ENCODE measurements around the gene VLDLR.

Gene VLDLR

DNA sequence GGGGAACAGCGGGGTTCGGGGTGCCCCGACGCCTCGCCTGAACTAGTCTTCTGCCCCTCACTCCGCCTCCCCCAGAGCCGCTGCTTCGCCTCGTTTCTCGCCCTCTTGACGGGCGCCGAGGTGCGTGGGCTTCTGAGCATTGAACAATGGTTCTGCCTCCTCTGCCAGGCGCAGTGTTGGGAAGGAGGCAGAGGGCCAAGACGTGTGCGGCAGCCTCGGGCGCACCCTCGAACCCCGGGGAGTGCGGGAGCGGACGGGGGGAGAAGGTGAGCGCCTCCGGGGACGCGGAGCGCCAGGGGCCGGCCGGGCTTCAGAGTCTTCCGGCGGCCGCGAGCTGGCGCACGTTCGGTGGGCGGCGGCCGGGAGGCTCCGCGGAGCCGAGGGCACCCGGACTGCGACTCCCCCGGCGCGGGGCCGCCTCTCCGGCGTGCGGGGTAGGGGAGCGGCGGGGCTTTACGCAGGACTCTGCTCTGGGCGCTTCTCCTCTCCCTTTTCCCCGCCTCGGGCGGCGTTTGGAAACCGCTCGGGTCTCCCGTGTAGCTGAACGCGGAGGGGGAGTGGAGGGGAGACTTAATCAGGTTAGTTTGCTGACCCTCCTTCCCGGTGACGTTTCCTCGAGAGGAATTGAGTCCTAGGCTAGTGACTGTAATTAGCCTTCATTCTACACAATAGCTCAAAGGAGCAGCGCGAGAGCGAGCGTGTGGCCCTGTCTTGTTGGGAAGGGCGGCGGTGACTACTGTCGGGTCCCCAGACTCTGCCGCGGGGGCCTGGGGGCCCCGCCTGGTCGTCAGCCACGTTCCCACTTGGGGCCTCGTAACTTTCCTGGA lies 1.1 kb downstream of the VLDLR start:
- peak; percentile 71 for DNase-seq

- no peak for DNase-seq
Measured at GRCh38 chr9:2623288-2624050, 1.9 kb downstream of the VLDLR start.

GRCh38 chr9:2624051-2624682 lies 2.6 kb downstream of the VLDLR start:
- no peak for DNase-seq

- no peak for DNase-seq
Measured at GRCh38 chr9:2625427-2625826, 3.8 kb downstream of the VLDLR start.

DNA sequence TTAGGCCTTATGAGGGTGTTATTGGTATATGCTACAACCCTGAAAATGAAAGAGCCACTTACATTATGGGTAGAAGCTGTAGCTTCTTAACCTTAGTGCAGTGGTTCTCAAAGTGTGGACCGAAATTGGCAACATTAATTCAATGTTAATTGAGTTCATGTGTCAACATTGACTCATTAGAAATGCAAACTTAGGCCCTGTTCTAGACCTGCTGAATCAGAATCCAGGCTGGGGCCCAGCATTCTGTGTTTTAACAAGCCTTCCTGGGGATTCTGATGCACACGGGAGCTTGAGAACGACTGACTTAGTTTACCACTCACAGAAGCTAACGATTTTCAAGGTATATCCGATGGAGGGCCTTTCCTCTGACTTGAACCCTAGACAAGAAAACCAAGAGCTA lies 7.3 kb downstream of the VLDLR start:
- DNase-seq, result no peak

GRCh38 chr9:2630158-2630557 lies 8.6 kb downstream of the VLDLR start:
- no peak for DNase-seq

GRCh38 chr9:2631263-2631662 lies 9.7 kb downstream of the VLDLR start:
- DNase-seq, result no peak

GRCh38 chr9:2634153-2634552 lies 12.6 kb downstream of the VLDLR start:
- no peak for DNase-seq

DNA sequence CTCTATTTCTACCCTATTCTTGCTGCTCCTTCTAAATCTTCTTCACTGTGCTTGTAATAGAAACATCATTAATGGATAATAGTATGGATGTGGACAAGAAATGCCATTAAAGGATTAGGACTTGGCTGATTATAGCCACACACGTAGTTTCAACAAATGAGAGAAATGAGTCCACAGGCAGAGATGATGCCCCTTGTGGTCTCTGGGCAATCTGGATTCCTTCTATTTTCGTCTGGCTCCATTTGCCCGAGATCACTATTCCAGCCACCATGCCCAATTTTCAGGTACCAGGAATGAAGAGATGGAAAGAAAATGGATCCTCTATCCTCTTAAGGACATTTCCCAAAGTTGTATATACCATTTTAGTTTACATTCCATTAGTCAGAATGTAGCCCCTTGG lies 13.2 kb downstream of the VLDLR start:
- DNase-seq, result no peak

GRCh38 chr9:2635922-2636321 lies 14.3 kb downstream of the VLDLR start:
- DNase-seq, result no peak

DNA sequence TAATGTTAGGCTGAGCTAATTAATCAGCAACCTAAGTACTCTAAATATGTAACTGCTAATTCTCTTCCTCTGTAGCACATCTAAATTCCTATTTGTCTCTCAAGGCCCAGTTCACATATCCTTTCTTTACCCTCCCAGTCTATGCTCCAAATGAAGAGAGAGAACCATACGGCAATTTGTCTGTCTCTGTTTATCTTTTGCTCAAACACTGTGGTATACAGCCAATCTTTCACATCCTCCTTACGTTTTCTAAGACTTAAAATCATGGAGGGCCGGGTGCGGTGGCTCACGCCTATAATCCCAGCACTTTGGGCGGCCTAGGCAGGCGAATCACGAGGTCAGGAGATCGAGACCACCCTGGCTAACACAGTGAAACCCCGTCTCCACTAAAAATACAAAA lies 15.8 kb downstream of the VLDLR start:
- DNase-seq, result no peak

- no peak for DNase-seq
Measured at GRCh38 chr9:2638871-2639673, 17.5 kb downstream of the VLDLR start.

DNA sequence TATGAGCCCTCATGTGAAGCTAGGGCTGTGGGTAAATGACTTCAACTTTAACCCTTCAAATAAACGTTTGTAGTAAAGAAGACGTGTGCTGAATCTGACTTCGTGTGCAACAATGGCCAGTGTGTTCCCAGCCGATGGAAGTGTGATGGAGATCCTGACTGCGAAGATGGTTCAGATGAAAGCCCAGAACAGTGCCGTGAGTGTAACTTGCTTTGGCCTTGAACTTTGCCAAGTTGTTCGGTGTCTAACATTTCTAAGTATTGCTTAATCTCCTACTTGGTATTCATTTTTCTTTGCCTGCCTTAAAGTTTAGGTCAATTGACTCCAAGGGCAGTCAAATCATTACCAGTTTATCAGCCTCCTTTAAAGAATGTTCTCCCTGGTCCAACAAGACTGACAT lies 18.2 kb downstream of the VLDLR start:
- DNase-seq, result no peak

DNA sequence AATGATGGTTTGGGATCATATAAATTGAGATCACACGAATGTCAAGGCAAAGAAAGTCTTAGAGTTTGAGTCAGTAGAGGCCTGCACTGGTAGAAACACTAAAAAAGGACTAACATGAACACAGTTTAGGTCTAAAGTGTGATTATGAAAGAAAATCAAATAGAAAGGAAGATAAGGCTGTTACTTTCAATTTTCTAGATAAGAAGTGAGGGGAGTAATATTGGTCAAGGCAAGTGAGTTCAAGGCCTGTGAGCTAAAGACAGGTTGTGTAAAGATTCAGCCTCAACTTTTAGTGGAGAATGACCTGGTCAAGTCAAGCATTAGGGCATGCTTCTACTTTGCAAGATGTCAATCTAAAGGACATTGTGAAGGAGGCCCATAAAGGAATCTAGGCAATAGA lies 19.0 kb downstream of the VLDLR start:
- DNase-seq, result no peak

DNA sequence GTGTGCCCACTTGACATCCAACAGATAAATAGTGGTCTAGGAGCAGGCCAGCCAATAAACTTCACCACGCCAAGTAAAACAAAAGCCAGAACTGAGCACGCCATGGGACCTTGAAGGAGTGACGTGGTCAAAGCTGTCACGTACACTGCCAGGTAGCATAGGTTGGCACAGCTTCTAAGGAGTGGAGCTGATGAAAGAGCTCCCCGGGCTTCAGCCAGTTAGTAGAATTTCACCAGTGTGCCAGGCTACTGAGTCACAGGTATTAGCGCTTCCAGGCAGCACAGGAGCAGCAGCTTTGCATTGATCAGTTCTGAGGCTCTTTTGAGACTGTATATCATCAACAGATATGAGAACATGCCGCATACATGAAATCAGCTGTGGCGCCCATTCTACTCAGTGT lies 19.4 kb downstream of the VLDLR start:
- no peak for DNase-seq

DNA sequence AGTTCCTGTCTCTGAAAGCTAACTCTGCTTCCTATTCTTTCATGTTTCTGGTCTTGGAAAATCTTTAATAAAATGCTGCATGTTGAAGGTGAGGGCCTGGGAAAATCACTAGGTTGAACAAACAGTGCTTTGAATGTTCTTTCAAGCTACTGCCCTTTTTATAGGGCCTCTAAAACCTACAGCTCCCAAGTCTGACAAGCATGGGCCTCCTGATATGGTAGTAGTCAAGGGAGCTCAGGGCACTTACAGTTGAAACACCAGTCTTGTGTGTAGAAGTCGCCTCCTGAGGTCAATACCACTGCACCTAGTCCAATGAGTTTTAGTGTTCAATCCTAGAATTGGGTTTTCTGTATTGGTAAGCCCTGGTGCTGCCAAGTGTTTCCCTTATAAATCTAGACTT lies 20.5 kb downstream of the VLDLR start:
- no peak for DNase-seq

GRCh38 chr9:2645569-2645968 lies 24.0 kb downstream of the VLDLR start:
- DNase-seq, result no peak

GRCh38 chr9:2655411-2655901 lies 33.9 kb downstream of the VLDLR start:
- no peak for DNase-seq

DNA sequence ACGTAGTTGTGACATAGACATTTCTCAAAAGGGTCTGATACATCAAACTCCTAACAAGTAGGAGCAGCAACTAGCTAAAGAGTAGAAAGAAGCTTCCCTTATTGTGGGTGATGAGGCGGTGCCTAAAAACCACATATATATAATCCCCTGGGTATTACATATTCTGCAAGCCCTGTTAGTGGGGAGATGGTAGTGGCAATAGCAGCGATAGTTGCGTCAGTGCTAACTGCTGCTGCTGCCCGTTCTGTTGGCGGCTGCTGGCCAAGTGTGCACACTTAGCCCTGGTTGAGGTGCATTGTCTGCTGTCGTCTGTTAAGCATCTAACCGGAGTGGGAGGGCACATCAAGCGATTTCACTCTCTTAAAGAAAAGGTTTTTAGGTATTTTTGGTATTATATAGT lies 35.8 kb downstream of the VLDLR start:
- DNase-seq, result peak; percentile 60

GRCh38 chr9:2662496-2662895 lies 40.9 kb downstream of the VLDLR start:
- DNase-seq, result no peak

DNA sequence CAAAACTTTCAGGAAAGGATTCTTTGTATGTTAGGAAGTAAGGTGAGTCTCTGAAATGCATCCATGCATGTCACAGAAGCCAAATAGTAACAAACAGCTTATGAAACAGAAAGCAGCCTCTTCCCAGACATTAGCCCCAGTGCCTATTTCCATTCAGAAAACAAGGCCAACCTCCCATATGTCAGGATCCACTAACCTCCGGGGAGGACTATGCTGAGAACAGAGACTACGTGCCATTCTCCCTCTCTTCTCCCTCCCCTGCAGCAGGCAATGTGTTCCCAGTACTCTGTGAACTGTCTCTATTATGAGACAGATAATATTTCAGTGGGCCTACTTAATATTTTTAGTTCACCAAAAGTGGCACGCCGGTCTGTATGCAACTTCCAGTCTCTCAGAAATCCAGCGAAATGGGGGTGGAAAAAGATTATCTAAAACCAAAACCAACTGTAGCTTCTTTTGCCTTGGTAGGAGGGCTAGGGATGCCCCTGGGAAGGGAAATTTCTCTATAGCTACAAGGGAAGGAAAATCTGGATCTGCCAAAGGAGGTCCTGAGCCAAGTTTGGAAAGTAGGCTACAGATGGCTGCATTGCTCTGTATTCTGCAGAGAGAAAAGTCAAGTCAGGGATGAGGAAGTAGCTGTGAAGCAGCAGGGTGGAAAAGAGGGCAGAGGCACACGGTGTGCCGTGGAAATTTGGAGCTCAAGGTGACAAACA lies 42.0 kb downstream of the VLDLR start:
- DNase-seq, result no peak
